Stomach (tissue), 4 donors: ENCODE measurements around the gene GPR171.

ENCODE experiments used
- EP300 ChIP-seq: sonication (generic); formaldehyde crosslinking; IDR thresholded peaks from one replicate; pipeline ENCODE4 v1.6.1; 2017; ENCODE audit warnings: antibody characterized with exemption
- POLR2A ChIP-seq, 4 donors: fragments of 450-650 bp; IDR thresholded peaks; one replicate each; pipeline ENCODE4 v1.6.1; 2016; ENCODE audit warnings: antibody characterized with exemption in 4 of 4, control low read depth in 2 of 4, mild to moderate bottlenecking in 1 of 4, moderate library complexity in 1 of 4
- POLR2AphosphoS5 ChIP-seq, 3 donors: sonication (generic); formaldehyde crosslinking; IDR thresholded peaks; one replicate each; pipeline ENCODE4 v1.6.1; 2016; ENCODE audit warnings: antibody characterized with exemption in 3 of 3
- TF ChIP-seq, protein P1 (sequence below), 7 experiments: fragments of 450-650 bp in 4 of 7; fragments of 200-600 bp in 3 of 7; sonication (generic) in 3 of 7; IDR thresholded peaks; one replicate each; pipeline ENCODE4 v1.5.1; 2016 to 2019; ENCODE audit warnings: antibody characterized with exemption in 7 of 7, control low read depth in 2 of 7, mild to moderate bottlenecking in 1 of 7

DNA sequence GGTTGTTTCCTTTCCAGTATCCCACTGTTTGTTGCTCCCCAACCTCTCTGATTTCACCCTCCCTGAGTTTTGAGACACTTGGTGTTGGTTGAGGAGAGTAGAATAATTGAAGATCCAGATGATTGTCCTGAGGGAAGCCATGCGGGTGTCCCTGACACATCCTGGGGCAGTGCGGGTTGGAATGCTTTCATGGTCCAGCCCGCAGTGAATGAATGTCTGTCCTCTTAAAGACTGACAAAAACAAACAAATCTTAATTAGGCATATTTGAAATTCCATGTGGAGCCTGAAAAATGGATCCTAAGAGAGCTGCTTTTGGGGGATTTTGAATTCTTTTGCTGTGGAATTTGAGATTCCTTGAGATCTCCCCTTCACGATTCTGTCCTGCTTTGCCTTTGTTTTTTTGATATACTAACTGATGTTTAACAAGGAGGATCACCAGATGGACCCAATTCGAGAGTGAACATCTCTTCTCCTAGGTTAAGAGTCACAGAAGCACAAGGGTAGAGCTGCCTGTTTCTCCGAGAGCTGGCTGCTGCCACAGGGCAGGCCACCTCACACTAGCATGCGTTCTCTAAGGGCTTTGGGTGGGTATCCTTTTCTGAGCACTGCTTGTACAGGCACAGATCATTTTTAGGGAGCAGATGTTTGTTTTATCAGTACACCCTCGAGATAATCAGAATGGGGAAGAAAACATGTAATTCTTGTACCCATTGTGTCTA lies 47.4 kb downstream of the GPR171 start:
- TF ChIP-seq POLR2AphosphoS5 (IDR thresholded peaks at IDR 0.05) (no peak), POLR2A (IDR thresholded peaks at IDR 0.05) (no peak), EP300 (no peak)
- TF ChIP-seq, protein P1, sequence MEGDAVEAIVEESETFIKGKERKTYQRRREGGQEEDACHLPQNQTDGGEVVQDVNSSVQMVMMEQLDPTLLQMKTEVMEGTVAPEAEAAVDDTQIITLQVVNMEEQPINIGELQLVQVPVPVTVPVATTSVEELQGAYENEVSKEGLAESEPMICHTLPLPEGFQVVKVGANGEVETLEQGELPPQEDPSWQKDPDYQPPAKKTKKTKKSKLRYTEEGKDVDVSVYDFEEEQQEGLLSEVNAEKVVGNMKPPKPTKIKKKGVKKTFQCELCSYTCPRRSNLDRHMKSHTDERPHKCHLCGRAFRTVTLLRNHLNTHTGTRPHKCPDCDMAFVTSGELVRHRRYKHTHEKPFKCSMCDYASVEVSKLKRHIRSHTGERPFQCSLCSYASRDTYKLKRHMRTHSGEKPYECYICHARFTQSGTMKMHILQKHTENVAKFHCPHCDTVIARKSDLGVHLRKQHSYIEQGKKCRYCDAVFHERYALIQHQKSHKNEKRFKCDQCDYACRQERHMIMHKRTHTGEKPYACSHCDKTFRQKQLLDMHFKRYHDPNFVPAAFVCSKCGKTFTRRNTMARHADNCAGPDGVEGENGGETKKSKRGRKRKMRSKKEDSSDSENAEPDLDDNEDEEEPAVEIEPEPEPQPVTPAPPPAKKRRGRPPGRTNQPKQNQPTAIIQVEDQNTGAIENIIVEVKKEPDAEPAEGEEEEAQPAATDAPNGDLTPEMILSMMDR (IDR thresholded peaks at IDR 0.05) = no peak
